ENCODE data around the gene ZNF460.
A peak's percentile ranks its signal among the peaks of the same experiment; 100 is the strongest.

DNA sequence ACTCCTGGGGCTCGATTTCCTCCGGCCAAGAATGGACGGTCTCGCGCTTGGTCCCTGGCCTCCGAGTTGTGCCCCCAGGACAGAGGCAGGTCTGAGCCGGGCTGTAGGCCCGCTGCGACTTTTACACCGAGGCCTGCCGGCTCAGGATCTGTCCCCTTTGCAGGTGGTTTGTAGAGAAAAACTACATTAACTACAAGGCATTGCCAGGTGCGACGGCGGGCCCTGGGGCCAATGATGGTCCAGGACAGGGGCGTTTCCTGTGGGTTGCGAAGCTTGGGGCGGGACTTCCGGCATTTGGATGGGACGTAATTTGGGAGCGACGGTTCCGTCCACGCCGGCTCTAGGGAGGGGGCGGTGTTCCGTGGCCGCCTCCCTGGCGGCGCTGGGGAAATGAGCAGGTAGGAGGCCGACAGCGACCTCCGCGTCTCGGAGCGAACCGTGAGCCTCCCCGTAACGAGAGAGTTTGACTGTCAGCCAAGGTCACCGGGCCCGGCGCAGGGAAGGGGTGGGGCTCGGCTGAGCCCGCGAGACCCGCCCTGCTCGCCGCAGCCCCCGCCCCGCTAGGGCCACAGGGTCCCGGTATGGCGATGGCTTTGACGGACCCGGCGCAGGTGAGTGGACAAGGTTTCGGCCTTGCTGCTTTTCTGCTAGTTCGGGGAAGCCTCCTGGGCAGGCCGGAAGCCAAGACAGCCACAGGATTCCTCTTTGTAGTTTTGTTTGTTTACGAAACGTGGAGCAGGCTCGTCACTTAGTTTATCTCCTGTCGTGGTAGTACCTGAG is 39.8 kb upstream of the ZNF460 start, which contains the start of gene ZNF805:
- TF ChIP-seq, protein P1, sequence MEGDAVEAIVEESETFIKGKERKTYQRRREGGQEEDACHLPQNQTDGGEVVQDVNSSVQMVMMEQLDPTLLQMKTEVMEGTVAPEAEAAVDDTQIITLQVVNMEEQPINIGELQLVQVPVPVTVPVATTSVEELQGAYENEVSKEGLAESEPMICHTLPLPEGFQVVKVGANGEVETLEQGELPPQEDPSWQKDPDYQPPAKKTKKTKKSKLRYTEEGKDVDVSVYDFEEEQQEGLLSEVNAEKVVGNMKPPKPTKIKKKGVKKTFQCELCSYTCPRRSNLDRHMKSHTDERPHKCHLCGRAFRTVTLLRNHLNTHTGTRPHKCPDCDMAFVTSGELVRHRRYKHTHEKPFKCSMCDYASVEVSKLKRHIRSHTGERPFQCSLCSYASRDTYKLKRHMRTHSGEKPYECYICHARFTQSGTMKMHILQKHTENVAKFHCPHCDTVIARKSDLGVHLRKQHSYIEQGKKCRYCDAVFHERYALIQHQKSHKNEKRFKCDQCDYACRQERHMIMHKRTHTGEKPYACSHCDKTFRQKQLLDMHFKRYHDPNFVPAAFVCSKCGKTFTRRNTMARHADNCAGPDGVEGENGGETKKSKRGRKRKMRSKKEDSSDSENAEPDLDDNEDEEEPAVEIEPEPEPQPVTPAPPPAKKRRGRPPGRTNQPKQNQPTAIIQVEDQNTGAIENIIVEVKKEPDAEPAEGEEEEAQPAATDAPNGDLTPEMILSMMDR (IDR thresholded peaks at IDR 0.05; ENCODE audit: borderline replicate concordance, extremely low read depth, low read length, poor library complexity, severe bottlenecking) = peak; percentile 7
- no peak for TF ChIP-seq EZH2 (IDR thresholded peaks at IDR 0.05; ENCODE audit: borderline replicate concordance, low read depth, low read length, severe bottlenecking)
